A673 (cell line): ENCODE measurements around the gene RALGAPA2. TPM values are rescaled to one million over a fixed set of nuclear protein-coding genes. Genes with fewer than 3 reads are reported as not detected.
A peak's percentile ranks its signal among the peaks of the same experiment; 100 is the strongest.

Source experiments
- BruUV-seq: library from RNA; stranded (reverse); fragments of 400-500 nt; replicated peaks from 2 replicates; lab custom pipeline; 2021; lab: Mats Ljungman, UMichigan
- CTCF ChIA-PET: fragments of 300-600 bp; sonication (Branson Sonifier 250); formaldehyde crosslinking; loops from one replicate; lab custom pipeline; 2022; ENCODE audit warnings: antibody characterized with exemption; lab: Charles Lee
- POLR2A ChIA-PET: fragments of 300-600 bp; sonication (Branson Sonifier 250); formaldehyde crosslinking; loops from one replicate; lab custom pipeline; 2022; ENCODE audit warnings: antibody characterized with exemption; ENCODE audit not compliant: low non-redundant PET; lab: Charles Lee
- DNase-seq: peaks from one replicate; pipeline ENCODE4 v3.0.0-alpha.2; 2015; ENCODE audit warnings: low spot score
- H3K27ac ChIP-seq: fragments of 200-600 bp; sonication (generic); 2 replicates; pipeline ENCODE4 v1.5.1; 2016; ENCODE audit warnings: mixed run types, low read depth, mild to moderate bottlenecking, mixed read lengths, antibody characterized with exemption, low read length; ENCODE audit not compliant: poor library complexity, severe bottlenecking
- H3K27me3 ChIP-seq: fragments of 200-600 bp; sonication (generic); replicated peaks from 2 replicates; pipeline ENCODE4 v1.6.1; 2017; ENCODE audit warnings: mixed run types, low read depth, mild to moderate bottlenecking, mixed read lengths, antibody characterized with exemption, low read length; ENCODE audit not compliant: insufficient read depth, poor library complexity
- H3K36me3 ChIP-seq: fragments of 200-600 bp; sonication (generic); 2 replicates; pipeline ENCODE4 v1.6.1; 2016; ENCODE audit warnings: mixed run types, mild to moderate bottlenecking, mixed read lengths, antibody characterized with exemption, low read length; ENCODE audit not compliant: insufficient read depth, poor library complexity, severe bottlenecking
- H3K4me1 ChIP-seq: fragments of 200-600 bp; sonication (generic); 2 replicates; pipeline ENCODE4 v1.6.1; 2017; ENCODE audit warnings: mixed run types, mild to moderate bottlenecking, mixed read lengths, antibody characterized with exemption, low read length; ENCODE audit not compliant: insufficient read depth, poor library complexity, severe bottlenecking
- H3K4me3 ChIP-seq: fragments of 200-600 bp; sonication (generic); 2 replicates; pipeline ENCODE4 v1.5.1; 2016; ENCODE audit warnings: low read depth, mixed run types, mild to moderate bottlenecking, mixed read lengths, low read length; ENCODE audit not compliant: poor library complexity, severe bottlenecking
- H3K9me3 ChIP-seq: fragments of 200-600 bp; sonication (generic); 2 replicates; pipeline ENCODE4 v1.6.1; 2016; ENCODE audit warnings: mixed run types, low read depth, mild to moderate bottlenecking, mixed read lengths, antibody characterized with exemption, low read length; ENCODE audit not compliant: poor library complexity, severe bottlenecking
- EZH2 ChIP-seq: fragments of 200-600 bp; sonication (generic); IDR thresholded peaks from 2 replicates; pipeline ENCODE4 v1.6.1; 2017; ENCODE audit warnings: borderline replicate concordance, low read depth, mild to moderate bottlenecking, mixed read lengths, antibody characterized with exemption, low read length; ENCODE audit not compliant: poor library complexity, severe bottlenecking
- intact Hi-C: fragments of 100-400 bp; cut with micrococcal nuclease; formaldehyde crosslinking; loops from one replicate; pipeline ENCODE4 v1.10.0; 2022; ENCODE audit not compliant: unreplicated experiment
- total RNA-seq: library from RNA; stranded (reverse); gene quantifications from 2 replicates; pipeline ENCODE4 v1.2.3, GENCODE V29; 2021
- TF ChIP-seq, protein P1 (sequence below): fragments of 300-800, 200-600 bp; sonication (generic); conservative IDR thresholded peaks from 2 replicates; pipeline ENCODE4 v1.5.1; 2017; ENCODE audit warnings: low read depth, mild to moderate bottlenecking, antibody characterized with exemption, low read length, moderate library complexity, mixed read lengths

Gene RALGAPA2
- total RNA-seq, 1 experiment from 2014 or later: 32.4 TPM

DNA sequence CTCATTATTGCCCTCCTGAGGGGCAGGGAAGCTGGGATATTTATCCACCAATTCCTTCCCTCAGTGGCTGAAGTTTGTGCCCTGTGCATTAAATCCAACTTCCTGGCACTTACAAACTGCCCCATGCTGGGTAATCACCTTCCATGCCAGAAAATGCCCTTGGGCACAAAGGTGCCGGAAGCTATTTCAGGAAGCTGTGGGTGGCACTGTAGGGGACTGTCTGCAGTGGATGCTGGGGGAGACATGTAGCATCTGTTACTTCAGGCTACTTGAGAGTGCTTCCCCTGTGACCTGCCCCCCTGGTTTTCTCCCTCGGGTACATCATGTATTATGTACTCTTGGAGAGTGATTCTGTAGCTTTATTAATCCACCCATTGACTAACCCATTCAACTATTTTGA lies 24.7 kb upstream of the RALGAPA2 start:
- peak; percentile 97 for DNase-seq
- Histone ChIP-seq H3K9me3 (no peaks in the 10 kb centered on the region), H3K4me1 (peaks cover 74% of the 10 kb centered on the region), H3K36me3 (no peaks in the 10 kb centered on the region), H3K27ac (peak overlapping the region; percentile 71), H3K4me3 (no peak overlapping the region), H3K27me3 (no peaks in the 10 kb centered on the region)
- no TSS peak for BruUV-seq
- intact Hi-C loops: no loop called here
- TF ChIP-seq EZH2: no peak
- TF ChIP-seq, protein P1, sequence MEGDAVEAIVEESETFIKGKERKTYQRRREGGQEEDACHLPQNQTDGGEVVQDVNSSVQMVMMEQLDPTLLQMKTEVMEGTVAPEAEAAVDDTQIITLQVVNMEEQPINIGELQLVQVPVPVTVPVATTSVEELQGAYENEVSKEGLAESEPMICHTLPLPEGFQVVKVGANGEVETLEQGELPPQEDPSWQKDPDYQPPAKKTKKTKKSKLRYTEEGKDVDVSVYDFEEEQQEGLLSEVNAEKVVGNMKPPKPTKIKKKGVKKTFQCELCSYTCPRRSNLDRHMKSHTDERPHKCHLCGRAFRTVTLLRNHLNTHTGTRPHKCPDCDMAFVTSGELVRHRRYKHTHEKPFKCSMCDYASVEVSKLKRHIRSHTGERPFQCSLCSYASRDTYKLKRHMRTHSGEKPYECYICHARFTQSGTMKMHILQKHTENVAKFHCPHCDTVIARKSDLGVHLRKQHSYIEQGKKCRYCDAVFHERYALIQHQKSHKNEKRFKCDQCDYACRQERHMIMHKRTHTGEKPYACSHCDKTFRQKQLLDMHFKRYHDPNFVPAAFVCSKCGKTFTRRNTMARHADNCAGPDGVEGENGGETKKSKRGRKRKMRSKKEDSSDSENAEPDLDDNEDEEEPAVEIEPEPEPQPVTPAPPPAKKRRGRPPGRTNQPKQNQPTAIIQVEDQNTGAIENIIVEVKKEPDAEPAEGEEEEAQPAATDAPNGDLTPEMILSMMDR: no peak
- ChIA-PET POLR2A (interaction anchor here (0.7 kb wide), 1 partner anchor 9 kb away, joined by 3 read pairs; no protein-coding TSS in a partner anchor), CTCF (no interaction called here)

DNA sequence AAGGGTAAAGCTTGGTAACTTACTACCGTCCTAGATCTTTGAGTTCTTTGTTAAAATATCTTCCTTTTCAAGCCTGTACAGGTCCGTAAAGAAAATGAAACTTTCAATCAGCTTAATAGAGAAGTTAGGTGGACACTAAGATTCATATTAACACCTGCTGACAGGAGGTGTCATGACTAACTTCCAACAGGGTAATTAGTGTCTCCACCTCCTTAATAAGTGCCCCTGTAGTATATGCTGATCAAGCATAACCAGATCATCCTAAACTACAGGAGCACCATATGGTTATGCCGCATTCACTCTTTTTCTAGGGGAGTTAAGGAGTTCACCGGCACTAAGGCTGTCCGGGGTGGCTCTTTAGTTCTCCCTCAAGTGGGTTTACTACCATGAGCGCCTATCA lies 23.9 kb upstream of the RALGAPA2 start:
- DNase-seq: no peak
- CTCF ChIA-PET: no interaction called here
- Histone ChIP-seq H3K9me3 (no peaks in the 10 kb centered on the region), H3K4me3 (no peak overlapping the region), H3K27ac (peak overlapping the region; percentile 71), H3K36me3 (no peaks in the 10 kb centered on the region), H3K4me1 (peaks cover 72% of the 10 kb centered on the region), H3K27me3 (no peaks in the 10 kb centered on the region)
- intact Hi-C loops: no loop called here
- POLR2A ChIA-PET: no interaction called here
- TF ChIP-seq, protein P1: no peak
- no peak for TF ChIP-seq EZH2
- no TSS peak for BruUV-seq

DNA sequence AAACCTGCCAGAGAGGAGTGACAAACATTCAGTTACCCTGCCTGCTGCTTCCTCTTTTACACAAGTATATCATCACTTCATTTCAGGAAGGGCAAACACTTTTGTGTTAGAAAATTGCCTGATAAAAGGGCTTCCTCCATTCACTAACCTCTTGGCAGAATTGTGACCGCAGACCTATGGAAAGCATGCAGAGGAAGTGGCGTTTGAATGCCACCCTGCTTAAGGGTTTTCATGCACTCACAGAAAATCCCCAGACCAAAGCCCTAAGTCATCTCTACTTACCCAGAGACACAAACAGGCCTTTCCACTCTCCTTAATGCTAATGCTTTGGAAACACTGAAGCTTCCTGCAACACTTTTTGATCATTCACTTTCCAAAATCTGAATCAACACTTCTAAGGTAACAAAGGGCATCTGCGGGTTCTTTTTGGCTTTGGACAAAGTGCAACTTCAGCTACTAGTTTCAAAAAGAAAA lies 22.1 kb upstream of the RALGAPA2 start:
- CTCF ChIA-PET: no interaction called here
- no peak overlapping the region for H3K4me3 ChIP-seq
- intact Hi-C loops: no loop called here
- no peak for DNase-seq
- H3K27ac ChIP-seq: peak overlapping the region; percentile 55
- no peaks in the 10 kb centered on the region for H3K36me3 ChIP-seq
- BruUV-seq: no TSS peak
- no peaks in the 10 kb centered on the region for H3K27me3 ChIP-seq
- TF ChIP-seq, protein P1: no peak
- POLR2A ChIA-PET: no interaction called here
- no peaks in the 10 kb centered on the region for H3K9me3 ChIP-seq
- H3K4me1 ChIP-seq: peaks cover 57% of the 10 kb centered on the region
